Measurements from ENCODE around the gene ALAD.

DNA sequence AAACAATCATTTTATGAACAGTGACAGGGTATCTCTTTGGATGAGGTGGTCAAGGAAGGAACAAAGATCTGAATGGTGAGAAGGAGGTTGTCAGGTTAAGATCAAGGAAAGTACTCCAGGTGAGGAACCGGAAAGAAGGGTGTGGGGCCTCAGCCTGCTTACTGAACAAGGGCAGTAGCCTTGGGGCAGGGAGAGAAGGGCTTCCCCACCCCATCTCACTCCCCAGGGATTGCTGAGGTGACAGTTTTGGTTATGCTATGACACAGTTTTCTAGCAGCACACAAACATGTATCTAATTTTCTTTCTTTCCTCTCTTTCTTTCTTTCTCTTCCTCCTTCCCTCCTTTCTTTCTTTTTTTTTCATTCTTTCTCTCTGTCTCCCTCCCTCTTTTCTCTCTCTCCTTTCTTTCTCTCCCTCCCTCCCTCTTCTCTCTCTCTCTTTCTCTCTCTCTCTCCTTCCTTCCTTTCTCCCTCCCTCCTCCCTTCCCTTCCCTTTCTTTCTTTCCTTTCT, 20.2 kb downstream of the ALAD start:
- TF ChIP-seq POLR2AphosphoS5 (IDR thresholded peaks at IDR 0.05) (no peak), EP300 (IDR thresholded peaks at IDR 0.05) (no peak), POLR2A (IDR thresholded peaks at IDR 0.05) (no peak), CTCF (IDR thresholded peaks at IDR 0.05) (no peak)

Measured in sigmoid colon (tissue), 4 donors.